Stimulated activated CD4-positive, alpha-beta T cell treated with anti-CD3 and anti-CD28 coated beads, TNF-alpha, amount 100 ng/mL, for 24 hours (primary cell): Measurements from ENCODE around the gene SLC30A9.

ENCODE experiments used
- DNase-seq, 3 experiments: peaks; one replicate each; pipeline ENCODE4 v3.0.0-alpha.2; 2020; ENCODE audit warnings: low read depth in 3 of 3

The SLC30A9 gene

GRCh38 chr4:41999321-41999720 lies 9.0 kb downstream of the SLC30A9 start:
- no peak for DNase-seq

- DNase-seq: no peak
Observed at GRCh38 chr4:42008011-42008786, 17.9 kb downstream of the SLC30A9 start.

GRCh38 chr4:42015438-42015837 lies 25.1 kb downstream of the SLC30A9 start:
- no peak for DNase-seq

GRCh38 chr4:42018451-42018850 lies 28.1 kb downstream of the SLC30A9 start:
- DNase-seq: no peak

GRCh38 chr4:42048394-42048793 lies 58.1 kb downstream of the SLC30A9 start:
- DNase-seq: no peak

GRCh38 chr4:42050516-42051249 lies 60.4 kb downstream of the SLC30A9 start:
- no peak for DNase-seq

- no peak for DNase-seq
Observed at GRCh38 chr4:42066402-42066801, 76.1 kb downstream of the SLC30A9 start.

- no peak for DNase-seq
Observed at GRCh38 chr4:42067264-42067663, 76.9 kb downstream of the SLC30A9 start.

GRCh38 chr4:42070463-42070862 lies 80.1 kb downstream of the SLC30A9 start:
- no peak for DNase-seq

GRCh38 chr4:42074294-42074693 lies 84.0 kb downstream of the SLC30A9 start:
- no peak for DNase-seq

GRCh38 chr4:42078184-42078801 lies 88.0 kb downstream of the SLC30A9 start:
- DNase-seq: no peak

GRCh38 chr4:42080306-42080705 lies 90.0 kb downstream of the SLC30A9 start:
- no peak for DNase-seq

- DNase-seq: no peak
Observed at GRCh38 chr4:42083816-42084215, 93.5 kb downstream of the SLC30A9 start.

GRCh38 chr4:42088386-42088785 lies 98.1 kb downstream of the SLC30A9 start:
- no peak for DNase-seq

GRCh38 chr4:42101446-42101975 lies 111.2 kb downstream of the SLC30A9 start:
- DNase-seq: no peak

GRCh38 chr4:42104521-42104920 lies 114.2 kb downstream of the SLC30A9 start:
- no peak for DNase-seq

GRCh38 chr4:42112846-42113245 lies 122.5 kb downstream of the SLC30A9 start:
- DNase-seq: no peak

GRCh38 chr4:42119886-42120285 lies 129.6 kb downstream of the SLC30A9 start:
- no peak for DNase-seq

GRCh38 chr4:42122237-42122636 lies 131.9 kb downstream of the SLC30A9 start:
- no peak for DNase-seq

- no peak for DNase-seq
Observed at GRCh38 chr4:42123071-42123644, 132.8 kb downstream of the SLC30A9 start.

- DNase-seq: no peak
Observed at GRCh38 chr4:42132099-42132498, 141.8 kb downstream of the SLC30A9 start.

- DNase-seq: no peak
Observed at GRCh38 chr4:42133006-42133405, 142.7 kb downstream of the SLC30A9 start.
